Stimulated activated CD4-positive, alpha-beta T cell treated with anti-CD3 and anti-CD28 coated beads, Interleukin-1b, Interleukin-23, amount 100 ng/mL, for 1 hour (primary cell): ENCODE results near the gene DACH1.
"Not testable (repeated sequence)": the region's sequence is repeated elsewhere in the genome, so short reads cannot be mapped to it uniquely, and the experiment has no call there.

Experiments used
- DNase-seq, 2 donors: peaks; one replicate each; pipeline ENCODE4 v3.0.0-alpha.2; 2020; ENCODE audit warnings: low read depth in 2 of 2

DACH1 gene

DNA sequence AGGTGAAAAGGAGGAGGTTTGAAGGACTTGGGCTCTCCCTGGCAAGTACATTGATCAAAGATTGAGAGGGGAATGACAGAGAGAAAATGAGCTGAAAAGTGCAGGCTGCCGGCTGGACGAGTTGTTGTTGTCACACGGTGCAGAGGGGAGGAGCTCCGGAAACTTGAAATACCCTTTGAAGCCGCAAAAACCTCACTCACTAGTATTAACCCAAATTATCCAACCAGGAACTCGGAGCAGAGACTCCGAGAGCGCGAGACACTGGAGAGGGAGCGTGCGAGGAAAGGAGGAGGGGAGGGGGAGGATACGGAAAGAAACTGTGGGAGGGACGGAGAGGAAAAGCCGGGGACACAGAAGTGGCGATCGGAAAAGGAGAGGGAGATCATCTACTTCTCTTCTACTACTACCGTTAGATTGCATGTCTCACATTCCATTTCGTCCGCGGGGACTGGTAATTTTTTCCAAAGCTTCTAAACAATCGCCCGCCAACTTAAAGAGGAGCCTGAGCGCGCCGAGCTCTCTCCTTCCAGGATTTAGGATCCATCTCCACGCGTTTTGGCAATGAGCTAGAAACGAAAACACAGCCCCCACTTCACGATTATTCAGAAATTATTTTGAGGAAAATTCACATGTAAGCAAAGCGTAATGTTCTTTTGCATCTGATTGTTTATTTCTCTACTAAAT, at the start of gene DACH1:
TSS of gene DACH1 (minus strand) at position 74 of the 684 bp plus-strand sequence.
- DNase-seq, result no peak

- DNase-seq, result no peak
These were observed 46.7 kb upstream of the DACH1 start for GRCh38 chr13:71913717-71914116.

DNA sequence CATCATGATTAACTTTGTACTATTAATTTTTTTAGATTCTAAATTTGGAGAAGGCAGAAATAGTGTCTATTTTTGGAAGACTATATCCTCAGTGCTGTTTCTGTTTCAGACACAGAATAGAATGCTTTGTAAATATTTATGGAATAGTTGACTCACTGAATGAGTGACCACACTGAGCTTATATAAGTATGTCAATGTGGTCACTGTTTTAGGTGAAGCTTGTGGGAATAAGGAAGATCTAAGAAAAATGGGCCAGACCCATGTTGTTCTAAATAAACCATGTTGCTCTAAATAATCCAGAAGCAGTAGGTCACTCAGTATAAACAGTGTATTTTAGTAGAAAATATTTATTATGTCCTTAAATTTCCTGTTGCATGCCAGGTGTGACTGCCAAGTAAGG, 45.5 kb upstream of the DACH1 start:
- no peak for DNase-seq

- no peak for DNase-seq
These were observed 39.4 kb upstream of the DACH1 start for GRCh38 chr13:71906448-71906847.

DNA sequence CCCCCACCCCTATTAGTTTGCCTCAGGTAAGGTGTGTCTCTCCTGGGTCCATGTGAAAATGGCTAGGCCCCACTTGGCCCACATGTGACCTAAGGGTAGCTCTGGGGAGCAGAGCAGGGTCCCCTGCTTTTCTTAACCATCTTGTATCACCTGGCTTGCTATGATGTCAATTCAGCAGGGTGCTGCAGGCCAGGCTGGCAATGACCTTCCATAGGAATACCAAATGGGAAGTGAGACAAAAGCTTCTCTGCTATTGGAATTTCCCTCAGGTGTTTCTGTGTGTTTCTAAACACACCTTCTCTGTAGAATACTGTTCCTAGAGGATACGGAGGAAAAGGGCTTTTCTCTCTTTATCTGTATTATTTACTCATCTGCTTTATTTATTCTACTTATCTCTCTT, 35.7 kb upstream of the DACH1 start:
- no peak for DNase-seq

- DNase-seq, result not testable (repeated sequence)
These were observed 26.5 kb upstream of the DACH1 start for GRCh38 chr13:71893506-71893905.

DNA sequence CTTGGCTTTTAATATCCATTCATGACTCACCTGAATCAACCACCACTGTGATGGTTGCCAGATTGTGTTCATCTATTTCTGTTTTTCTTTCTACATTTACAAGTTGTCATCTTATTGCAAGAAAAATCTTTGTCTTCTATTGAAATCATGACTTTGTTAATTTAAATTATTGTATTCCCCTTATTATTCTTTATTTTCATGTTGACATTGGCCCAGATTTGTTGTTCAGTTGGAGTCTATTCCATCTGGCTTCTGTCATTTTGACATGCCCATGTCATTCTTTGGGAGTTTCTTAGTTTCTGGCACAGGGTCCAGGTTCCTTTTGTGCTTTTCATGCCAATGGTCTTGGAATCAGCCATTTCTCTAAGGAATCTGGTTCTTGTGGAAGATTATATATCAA, 19.9 kb upstream of the DACH1 start:
- no peak for DNase-seq

DNA sequence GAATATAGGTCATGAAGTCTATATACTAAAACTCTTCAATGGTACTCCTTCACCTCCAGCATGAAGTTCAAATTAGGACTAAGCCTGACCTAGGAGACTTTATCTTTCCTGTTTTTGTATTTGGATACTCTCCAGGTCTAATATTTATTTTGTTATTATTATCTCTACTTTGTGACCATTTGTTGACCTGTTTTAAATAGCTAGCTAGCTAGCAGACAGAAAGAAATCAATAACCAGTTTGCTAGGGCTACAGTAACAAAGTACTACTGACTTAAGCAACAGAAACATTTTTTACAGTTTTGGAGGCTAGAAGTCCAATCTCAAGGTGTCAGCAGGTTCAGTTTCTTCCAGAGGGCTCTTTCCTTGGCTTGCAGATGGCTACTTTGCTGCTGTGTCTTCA, 15.1 kb upstream of the DACH1 start:
- DNase-seq, result no peak

- DNase-seq, result no peak
These were observed 13.9 kb upstream of the DACH1 start for GRCh38 chr13:71880753-71881541.

DNA sequence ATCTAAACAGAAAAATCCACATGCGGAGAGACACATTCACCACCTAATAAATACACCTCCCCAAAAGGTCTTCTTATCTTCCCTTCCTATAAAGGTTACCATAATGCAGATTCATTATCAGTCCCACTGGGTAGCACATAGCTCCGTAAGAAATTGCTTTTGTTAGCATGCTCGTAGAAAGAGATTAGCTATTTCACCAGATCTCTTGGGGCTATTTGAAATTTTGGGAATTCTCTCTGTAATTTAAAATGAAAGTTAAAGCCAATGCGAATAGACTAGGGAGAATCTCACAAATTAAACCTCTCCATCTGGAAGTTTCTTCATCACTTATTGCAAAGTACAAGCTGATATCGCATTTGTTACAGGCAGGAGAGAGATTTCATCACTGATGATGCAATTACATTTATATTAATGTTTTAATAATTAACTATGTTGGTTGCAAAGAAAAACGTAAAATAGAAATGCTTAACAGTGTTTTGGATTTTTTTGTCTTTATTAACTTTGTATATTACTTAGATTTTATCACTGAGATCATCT, 12.9 kb upstream of the DACH1 start:
- DNase-seq, result no peak

GRCh38 chr13:71879129-71879535, 12.1 kb upstream of the DACH1 start:
- DNase-seq, result no peak

DNA sequence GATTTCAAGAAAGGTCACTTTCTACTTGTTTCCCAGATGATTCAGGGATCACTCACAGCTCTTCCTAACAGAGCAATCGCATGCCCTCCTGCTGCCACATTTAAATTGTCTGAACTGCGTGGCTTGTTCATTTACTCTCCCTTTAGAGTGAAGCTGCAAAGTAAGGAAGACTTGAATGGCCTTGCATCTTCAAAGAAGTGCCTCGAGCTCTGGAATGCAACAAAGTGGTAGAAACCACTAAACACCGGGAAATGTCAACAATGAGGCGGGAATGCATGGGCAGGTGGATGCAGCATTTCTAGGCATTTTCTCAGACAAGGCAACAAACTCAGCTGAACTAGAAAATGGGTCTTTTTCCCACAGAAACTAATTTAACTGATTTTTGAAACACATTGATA, 10.3 kb upstream of the DACH1 start:
- DNase-seq, result no peak

- no peak for DNase-seq
These were observed 9.7 kb upstream of the DACH1 start for GRCh38 chr13:71876648-71877255.

- DNase-seq, result no peak
These were observed 8.8 kb upstream of the DACH1 start for GRCh38 chr13:71875823-71876222.

GRCh38 chr13:71874458-71874857, 7.5 kb upstream of the DACH1 start:
- DNase-seq, result no peak

GRCh38 chr13:71873418-71874247, 6.6 kb upstream of the DACH1 start:
- DNase-seq, result no peak

- DNase-seq, result no peak
These were observed 4.8 kb upstream of the DACH1 start for GRCh38 chr13:71871844-71872243.

- DNase-seq, result no peak
These were observed 4.3 kb upstream of the DACH1 start for GRCh38 chr13:71871176-71871754.

DNA sequence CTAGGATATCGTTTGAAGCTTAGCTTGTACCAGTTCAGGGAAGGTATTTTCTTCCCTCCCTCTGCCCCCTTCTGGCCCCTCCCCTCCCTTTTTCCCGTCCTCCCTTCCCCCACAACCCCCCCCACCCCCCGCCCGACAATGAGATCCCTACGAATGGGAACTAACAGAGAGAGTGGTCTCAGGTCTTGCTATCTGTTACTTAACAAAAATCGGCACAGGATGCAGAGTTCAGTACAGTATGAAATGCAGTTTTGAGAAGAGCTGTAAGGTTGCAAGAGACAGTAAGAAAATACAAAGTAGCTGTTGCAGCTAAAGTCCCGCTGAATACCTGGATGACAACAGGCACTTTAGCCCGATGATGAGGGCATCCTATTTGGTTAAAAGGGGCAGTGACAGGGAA, 3.1 kb upstream of the DACH1 start:
- DNase-seq, result no peak

GRCh38 chr13:71869274-71869673, 2.3 kb upstream of the DACH1 start:
- DNase-seq, result no peak

DNA sequence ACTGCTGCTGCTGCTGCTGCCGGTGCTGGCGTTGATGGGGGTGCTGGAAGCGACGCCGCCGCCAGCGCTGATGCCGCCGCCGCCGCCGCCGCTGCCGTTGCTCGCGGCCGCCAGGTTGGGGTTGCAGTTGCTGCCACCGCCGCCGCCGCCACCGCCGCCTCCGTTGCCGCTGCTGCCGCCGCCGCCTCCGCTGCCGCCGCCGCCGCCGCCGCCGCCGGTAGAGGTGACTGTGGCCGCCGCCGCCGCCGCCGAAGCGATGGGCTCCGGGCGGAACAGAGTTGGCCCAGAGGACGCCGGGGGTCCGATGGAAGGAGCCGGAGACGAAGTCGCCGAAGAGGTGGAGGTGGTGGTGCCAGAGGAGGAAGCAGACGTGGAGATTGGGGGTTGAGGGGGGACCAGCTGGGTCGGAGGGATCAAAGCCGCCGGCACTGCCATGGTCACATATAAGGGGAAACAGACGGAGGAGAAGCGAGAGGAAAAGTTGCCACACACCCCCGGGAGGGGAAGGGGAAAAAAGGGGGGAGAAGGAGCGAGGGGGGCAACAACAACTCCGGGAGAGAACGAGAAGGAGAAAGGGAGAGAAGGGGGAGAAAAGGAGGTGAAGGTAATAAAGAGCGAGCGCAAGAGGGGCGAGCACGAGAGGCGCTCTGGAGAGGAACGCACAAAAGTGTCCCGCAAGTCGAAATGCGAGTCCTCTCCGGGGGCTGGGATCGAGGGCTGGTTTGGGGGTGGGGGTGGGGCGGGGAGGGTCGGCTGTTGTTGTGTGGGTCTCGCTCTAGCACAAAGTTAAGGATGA, 471 bp downstream of the DACH1 start:
- no peak for DNase-seq
